Measurements from ENCODE around the gene ZNF367.

GRCh38 chr9:96459268-96460007 lies 41.3 kb upstream of the ZNF367 start:
- TF ChIP-seq POLR2A (IDR thresholded peaks at IDR 0.05) (no peak), CTCF (IDR thresholded peaks at IDR 0.05) (no peak)
